Measurements from ENCODE around the gene IL25.
"Not testable (repeated sequence)": the region's sequence is repeated elsewhere in the genome, so short reads cannot be mapped to it uniquely, and the experiment has no call there.

The IL25 gene

GRCh38 chr14:23376482-23377197 is 4.0 kb downstream of the IL25 start, which contains the start of gene CMTM5:
Gene CMTM5, plus strand, starts transcription at chr14:23377046. Its CDS starts 206 bp downstream, at chr14:23377252.
- no peak for DNase-seq

- DNase-seq = no peak
These were observed 4.6 kb downstream of the IL25 start for GRCh38 chr14:23377198-23377550.

- no peak for DNase-seq
These were observed 5.3 kb downstream of the IL25 start for GRCh38 chr14:23377573-23378563.

- no peak for DNase-seq
These were observed 6.1 kb downstream of the IL25 start for GRCh38 chr14:23378612-23379220.

- DNase-seq = no peak
These were observed 7.0 kb downstream of the IL25 start for GRCh38 chr14:23379366-23380196.

GRCh38 chr14:23380197-23380914 is 7.7 kb downstream of the IL25 start:
- no peak for DNase-seq

GRCh38 chr14:23380976-23381375 is 8.4 kb downstream of the IL25 start:
- no peak for DNase-seq

- DNase-seq = no peak
These were observed 9.3 kb downstream of the IL25 start for GRCh38 chr14:23381871-23382270.

- DNase-seq = no peak
These were observed 9.7 kb downstream of the IL25 start for GRCh38 chr14:23382276-23382675.

GRCh38 chr14:23382731-23383440 is 10.3 kb downstream of the IL25 start:
- DNase-seq = no peak

- DNase-seq = no peak
These were observed 11.9 kb downstream of the IL25 start for GRCh38 chr14:23384364-23385080.

GRCh38 chr14:23385244-23385641 is 12.6 kb downstream of the IL25 start:
- DNase-seq = no peak

- no peak for DNase-seq
These were observed 13.1 kb downstream of the IL25 start for GRCh38 chr14:23385642-23386265.

- DNase-seq = not testable (repeated sequence)
These were observed 13.7 kb downstream of the IL25 start for GRCh38 chr14:23386266-23386657.

GRCh38 chr14:23386999-23387398 is 14.4 kb downstream of the IL25 start:
- no peak for DNase-seq

GRCh38 chr14:23387916-23388882 is 15.6 kb downstream of the IL25 start:
- no peak for DNase-seq

GRCh38 chr14:23388996-23389395 is 16.4 kb downstream of the IL25 start:
- no peak for DNase-seq

GRCh38 chr14:23389396-23389795 is 16.8 kb downstream of the IL25 start:
- no peak for DNase-seq

GRCh38 chr14:23389871-23390270 is 17.3 kb downstream of the IL25 start:
- DNase-seq = not testable (repeated sequence)

All from NCI-H2081 treated with DMSO at 0.1 percent for 48 hours (cell line).